ENCODE data around the gene HSPBAP1.

Gene HSPBAP1

DNA sequence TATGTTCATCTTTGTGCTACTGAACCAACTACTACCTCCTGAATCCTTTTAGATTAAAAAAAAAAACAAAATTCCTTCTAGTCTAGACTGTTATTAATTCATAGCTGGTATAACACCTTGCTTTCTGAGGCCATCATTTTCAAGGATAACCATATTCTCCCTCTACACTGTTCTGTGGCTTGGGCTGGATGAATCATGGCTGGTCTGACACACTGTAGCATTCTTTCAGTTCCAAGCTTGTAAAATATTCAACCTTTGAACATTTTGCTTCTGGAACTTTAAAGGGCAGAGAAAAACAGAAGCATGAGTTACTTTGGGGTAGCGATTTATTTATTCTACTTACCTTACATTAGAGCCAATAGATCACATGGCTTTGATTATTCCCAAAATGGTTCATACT is 7.6 kb downstream of the HSPBAP1 start:
- in situ Hi-C loops (cut with MboI; ENCODE audit: low pct_unique_long_range_greater_than_20kb, low sequenced_read_pairs, unreplicated experiment), result no loop called here

DNA sequence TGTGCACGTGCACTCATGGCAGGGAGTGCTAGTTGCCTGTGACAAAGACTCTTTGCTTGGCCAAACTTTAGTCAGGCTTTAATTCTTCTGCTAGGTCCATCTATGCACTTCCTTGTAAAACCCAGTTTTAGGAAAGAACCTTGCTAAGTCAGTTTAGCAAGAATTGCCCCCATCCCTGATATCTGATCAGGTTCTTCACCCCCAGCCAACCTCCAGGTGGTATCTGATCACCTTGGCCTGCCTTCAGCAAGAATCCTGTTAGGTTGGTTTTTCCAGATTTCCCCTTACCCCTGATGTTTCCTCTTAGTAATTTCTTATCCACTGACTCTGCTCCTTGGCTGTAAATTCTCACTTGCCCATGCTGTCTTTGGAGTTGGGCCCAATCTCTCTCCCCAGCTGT is 8.4 kb downstream of the HSPBAP1 start:
- TF ChIP-seq, protein P1, sequence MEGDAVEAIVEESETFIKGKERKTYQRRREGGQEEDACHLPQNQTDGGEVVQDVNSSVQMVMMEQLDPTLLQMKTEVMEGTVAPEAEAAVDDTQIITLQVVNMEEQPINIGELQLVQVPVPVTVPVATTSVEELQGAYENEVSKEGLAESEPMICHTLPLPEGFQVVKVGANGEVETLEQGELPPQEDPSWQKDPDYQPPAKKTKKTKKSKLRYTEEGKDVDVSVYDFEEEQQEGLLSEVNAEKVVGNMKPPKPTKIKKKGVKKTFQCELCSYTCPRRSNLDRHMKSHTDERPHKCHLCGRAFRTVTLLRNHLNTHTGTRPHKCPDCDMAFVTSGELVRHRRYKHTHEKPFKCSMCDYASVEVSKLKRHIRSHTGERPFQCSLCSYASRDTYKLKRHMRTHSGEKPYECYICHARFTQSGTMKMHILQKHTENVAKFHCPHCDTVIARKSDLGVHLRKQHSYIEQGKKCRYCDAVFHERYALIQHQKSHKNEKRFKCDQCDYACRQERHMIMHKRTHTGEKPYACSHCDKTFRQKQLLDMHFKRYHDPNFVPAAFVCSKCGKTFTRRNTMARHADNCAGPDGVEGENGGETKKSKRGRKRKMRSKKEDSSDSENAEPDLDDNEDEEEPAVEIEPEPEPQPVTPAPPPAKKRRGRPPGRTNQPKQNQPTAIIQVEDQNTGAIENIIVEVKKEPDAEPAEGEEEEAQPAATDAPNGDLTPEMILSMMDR (IDR thresholded peaks at IDR 0.05; ENCODE audit: extremely low read depth, insufficient read depth, missing control alignments), result no peak
- no peak for DNase-seq (ENCODE audit: low spot score)
- in situ Hi-C loops (cut with MboI; ENCODE audit: low pct_unique_long_range_greater_than_20kb, low sequenced_read_pairs, unreplicated experiment), result no loop called here

More for the DNA sequence above, 7.6 kb downstream of the HSPBAP1 start:
- TF ChIP-seq, protein P1 (IDR thresholded peaks at IDR 0.05; ENCODE audit: extremely low read depth, insufficient read depth, missing control alignments), result no peak
- no peak for DNase-seq (ENCODE audit: low spot score)

DNA sequence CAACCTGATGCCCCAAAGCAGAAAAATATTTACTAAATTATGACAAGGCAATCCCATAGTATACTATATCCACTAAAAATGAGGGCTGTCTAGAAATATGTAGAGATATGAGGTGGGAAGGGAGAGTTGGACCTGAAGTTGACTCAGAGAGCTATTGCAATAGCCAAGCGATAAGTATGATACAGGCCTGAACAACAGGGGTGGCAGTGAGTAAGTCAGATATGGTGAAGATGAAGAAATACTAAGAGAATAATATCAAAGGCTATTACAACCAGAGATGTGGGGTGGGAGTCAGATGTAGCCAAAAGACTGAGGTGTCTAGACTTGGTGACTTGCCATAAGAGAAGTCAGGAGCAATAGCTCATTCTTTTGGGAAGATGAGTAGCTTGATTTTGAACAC is 9.2 kb downstream of the HSPBAP1 start:
- no peak for DNase-seq (ENCODE audit: low spot score)
- in situ Hi-C loops (cut with MboI; ENCODE audit: low pct_unique_long_range_greater_than_20kb, low sequenced_read_pairs, unreplicated experiment), result no loop called here
- TF ChIP-seq, protein P1 (IDR thresholded peaks at IDR 0.05; ENCODE audit: extremely low read depth, insufficient read depth, missing control alignments), result no peak

DNA sequence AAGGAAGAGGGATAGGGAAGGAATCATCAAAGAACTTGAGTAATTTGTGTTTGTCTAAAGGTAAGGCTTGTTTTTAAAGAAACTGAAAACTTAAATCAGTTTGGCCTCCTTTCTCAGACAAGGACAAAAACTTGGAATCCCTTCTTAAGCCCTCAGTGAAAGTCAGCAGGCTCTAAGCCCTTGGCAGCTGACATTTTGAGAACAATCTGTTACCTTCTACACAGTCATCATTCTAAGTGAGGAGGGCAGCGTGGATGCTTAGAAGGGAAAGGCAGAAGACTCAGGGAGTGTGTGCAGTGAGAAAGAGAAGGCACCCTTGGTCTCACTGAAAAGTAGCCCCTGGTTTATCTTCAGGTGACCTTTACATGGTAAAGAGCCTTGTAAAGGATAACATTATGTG is 10.8 kb downstream of the HSPBAP1 start:
- no peak for DNase-seq (ENCODE audit: low spot score)
- TF ChIP-seq, protein P1 (IDR thresholded peaks at IDR 0.05; ENCODE audit: extremely low read depth, insufficient read depth, missing control alignments), result no peak
- in situ Hi-C loops (cut with MboI; ENCODE audit: low pct_unique_long_range_greater_than_20kb, low sequenced_read_pairs, unreplicated experiment), result no loop called here

DNA sequence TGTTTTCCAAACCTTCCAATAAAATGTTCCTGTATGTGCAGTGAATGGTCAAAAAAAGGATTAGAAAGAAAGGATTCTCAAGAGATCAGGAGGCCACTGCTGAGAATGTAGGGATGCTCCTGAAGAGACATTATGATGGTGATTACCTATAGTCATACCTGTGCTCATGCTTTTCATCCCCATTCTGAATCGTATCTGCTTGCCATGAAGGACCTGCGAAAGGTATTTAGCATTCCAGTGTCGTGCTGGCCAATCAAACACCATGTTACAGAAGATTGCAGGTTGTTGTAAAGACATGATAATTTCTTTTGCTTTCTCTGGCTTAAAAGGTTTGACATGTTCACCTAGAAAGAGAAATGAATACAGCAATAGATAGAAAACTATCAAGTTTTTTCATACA is 16.1 kb downstream of the HSPBAP1 start:
- TF ChIP-seq, protein P1 (IDR thresholded peaks at IDR 0.05; ENCODE audit: extremely low read depth, insufficient read depth, missing control alignments), result no peak
- in situ Hi-C loops (cut with MboI; ENCODE audit: low pct_unique_long_range_greater_than_20kb, low sequenced_read_pairs, unreplicated experiment), result no loop called here
- DNase-seq (ENCODE audit: low spot score), result no peak

DNA sequence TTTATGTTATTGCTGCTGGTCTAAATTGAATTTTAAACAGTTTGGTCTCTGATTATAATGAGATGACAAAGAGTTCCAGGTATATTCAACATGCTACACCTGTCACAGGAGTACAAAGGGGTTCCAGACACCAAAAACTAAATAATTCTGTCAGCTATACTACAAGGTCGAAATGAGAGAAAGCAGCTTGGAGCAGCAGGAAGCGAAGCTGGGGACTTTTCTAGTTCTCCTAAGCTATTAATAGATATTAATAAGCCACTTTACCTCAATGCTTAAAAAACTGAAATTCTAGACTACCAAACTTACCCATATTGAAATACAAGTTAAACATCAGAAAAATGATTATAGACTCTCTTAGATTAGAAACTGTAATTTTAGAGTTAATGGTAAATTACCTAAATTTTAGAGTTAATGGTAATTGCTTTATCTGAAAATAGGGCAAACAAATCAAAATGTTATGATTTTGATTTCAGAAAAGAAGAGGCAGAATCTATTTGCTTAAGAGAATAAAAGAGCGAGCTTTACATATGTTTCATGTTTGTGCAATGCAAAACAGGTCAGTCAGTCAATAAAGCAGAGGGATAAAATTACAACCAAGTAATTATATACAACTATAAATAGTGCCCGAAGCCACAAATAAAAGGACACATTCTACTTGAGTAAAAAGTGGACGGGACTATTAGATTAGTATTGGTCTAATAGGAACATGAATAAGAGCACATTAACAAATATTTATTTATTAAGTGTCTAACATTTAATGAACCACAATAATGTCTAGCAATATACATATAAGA is 16.8 kb downstream of the HSPBAP1 start:
- in situ Hi-C loops (cut with MboI; ENCODE audit: low pct_unique_long_range_greater_than_20kb, low sequenced_read_pairs, unreplicated experiment), result no loop called here
- TF ChIP-seq, protein P1 (IDR thresholded peaks at IDR 0.05; ENCODE audit: extremely low read depth, insufficient read depth, missing control alignments), result no peak
- no peak for DNase-seq (ENCODE audit: low spot score)

Measured in GM13977 (cell line).